Astrocyte of the spinal cord (primary cell): Measurements from ENCODE around the gene NLRP2B.
"Not testable (repeated sequence)": the region's sequence is repeated elsewhere in the genome, so short reads cannot be mapped to it uniquely, and the experiment has no call there.

ENCODE experiments used
- DNase-seq: peaks from one replicate; pipeline ENCODE4 v3.0.0; 2011; ENCODE audit warnings: low read depth, low spot score
- H3K4me3 ChIP-seq: 2 replicates; pipeline ENCODE4 v1.5.1; 2011; ENCODE audit warnings: low read depth, mild to moderate bottlenecking, low read length, moderate library complexity
- in situ Hi-C: cut with HindIII; loops from 2 replicates; pipeline ENCODE4 v1.10.0; 2017; ENCODE audit warnings: low sequenced_read_pairs
- TF ChIP-seq, protein P1 (sequence below): IDR thresholded peaks from 2 replicates; pipeline ENCODE4 v1.5.1; 2012; ENCODE audit warnings: low read depth, mild to moderate bottlenecking, low read length, inconsistent platforms

Gene NLRP2B

GRCh38 chrX:57680160-57680559, at the start of gene NLRP2B:
TSS of gene NLRP2B (minus strand) at chrX:57680260.
- no peak for DNase-seq
- TF ChIP-seq, protein P1, sequence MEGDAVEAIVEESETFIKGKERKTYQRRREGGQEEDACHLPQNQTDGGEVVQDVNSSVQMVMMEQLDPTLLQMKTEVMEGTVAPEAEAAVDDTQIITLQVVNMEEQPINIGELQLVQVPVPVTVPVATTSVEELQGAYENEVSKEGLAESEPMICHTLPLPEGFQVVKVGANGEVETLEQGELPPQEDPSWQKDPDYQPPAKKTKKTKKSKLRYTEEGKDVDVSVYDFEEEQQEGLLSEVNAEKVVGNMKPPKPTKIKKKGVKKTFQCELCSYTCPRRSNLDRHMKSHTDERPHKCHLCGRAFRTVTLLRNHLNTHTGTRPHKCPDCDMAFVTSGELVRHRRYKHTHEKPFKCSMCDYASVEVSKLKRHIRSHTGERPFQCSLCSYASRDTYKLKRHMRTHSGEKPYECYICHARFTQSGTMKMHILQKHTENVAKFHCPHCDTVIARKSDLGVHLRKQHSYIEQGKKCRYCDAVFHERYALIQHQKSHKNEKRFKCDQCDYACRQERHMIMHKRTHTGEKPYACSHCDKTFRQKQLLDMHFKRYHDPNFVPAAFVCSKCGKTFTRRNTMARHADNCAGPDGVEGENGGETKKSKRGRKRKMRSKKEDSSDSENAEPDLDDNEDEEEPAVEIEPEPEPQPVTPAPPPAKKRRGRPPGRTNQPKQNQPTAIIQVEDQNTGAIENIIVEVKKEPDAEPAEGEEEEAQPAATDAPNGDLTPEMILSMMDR, result no peak
- H3K4me3 ChIP-seq, result no peak within 1 kb of the TSS
- in situ Hi-C loops, result no loop called here

DNA sequence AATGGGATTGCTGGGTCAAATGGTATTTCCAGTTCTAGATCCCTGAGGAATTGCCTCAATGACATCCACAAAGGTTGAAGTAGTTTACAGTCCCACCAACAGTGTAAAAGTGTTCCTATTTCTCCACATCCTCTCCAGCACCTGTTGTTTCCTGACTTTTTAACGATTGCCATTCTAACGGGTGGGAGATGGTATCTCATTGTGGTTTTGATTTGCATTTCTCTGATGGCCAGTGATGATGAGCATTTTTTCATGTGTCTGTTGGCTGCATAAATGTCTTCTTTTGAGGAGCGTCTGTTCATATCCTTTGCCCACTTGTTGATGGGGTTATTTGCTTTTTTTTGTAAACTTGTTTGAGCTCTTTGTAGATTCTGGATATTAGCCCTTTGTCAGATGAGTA, 45.9 kb upstream of the NLRP2B start:
- in situ Hi-C loops, DNase-seq: not testable (repeated sequence)

GRCh38 chrX:57681341-57681740, 1.3 kb upstream of the NLRP2B start:
- no peak overlapping the region for H3K4me3 ChIP-seq
- no peak for DNase-seq
- in situ Hi-C loops, result no loop called here
- TF ChIP-seq, protein P1, result no peak

More for the DNA sequence above, 45.9 kb upstream of the NLRP2B start:
- H3K4me3 ChIP-seq, result not testable (repeated sequence)

- no peak overlapping the region for H3K4me3 ChIP-seq
- in situ Hi-C loops, result no loop called here
- DNase-seq, result no peak
- TF ChIP-seq, protein P1, result no peak
Observed at GRCh38 chrX:57678686-57679428, 1.2 kb downstream of the NLRP2B start.

- no peak overlapping the region for H3K4me3 ChIP-seq
- TF ChIP-seq, protein P1, result no peak
- DNase-seq, result no peak
- in situ Hi-C loops, result no loop called here
Observed at GRCh38 chrX:57677132-57677858, 2.8 kb downstream of the NLRP2B start.

DNA sequence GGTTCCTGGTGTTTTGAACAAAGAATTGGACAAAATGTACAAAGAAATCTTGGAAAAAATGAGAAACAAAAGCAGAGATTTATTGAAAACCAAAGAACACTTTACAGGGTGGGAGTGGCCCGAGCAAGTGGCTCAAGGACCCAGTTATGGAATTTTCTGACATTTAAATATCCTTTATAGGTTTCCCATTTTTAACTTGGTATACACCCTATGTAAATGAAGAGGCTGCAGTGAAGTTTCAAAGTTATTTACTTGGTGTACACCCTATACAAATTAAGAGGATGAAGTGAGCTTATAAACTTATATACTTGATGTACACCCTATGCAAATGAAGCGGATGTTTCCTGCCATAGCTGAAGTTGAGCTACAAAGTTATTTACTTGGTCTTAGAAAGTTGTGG, 4.7 kb downstream of the NLRP2B start:
- H3K4me3 ChIP-seq, result no peak overlapping the region
- no peak for DNase-seq
- in situ Hi-C loops, result no loop called here
- TF ChIP-seq, protein P1, result no peak

- in situ Hi-C loops, result no loop called here
- H3K4me3 ChIP-seq, result no peak overlapping the region
- DNase-seq, result no peak
- TF ChIP-seq, protein P1, result no peak
Observed at GRCh38 chrX:57674861-57675260, 5.2 kb downstream of the NLRP2B start.
